WTC11 (cell line): ENCODE results near the gene PGM2L1.

Source experiments
- CREM ChIP-seq: sonication (generic); formaldehyde crosslinking; IDR thresholded peaks from 2 replicates; pipeline ENCODE4 v1.8.1; 2022; ENCODE audit warnings: mild to moderate bottlenecking, missing genetic modification reagents, moderate library complexity
- ESRRA ChIP-seq: sonication (generic); formaldehyde crosslinking; IDR thresholded peaks from 2 replicates; pipeline ENCODE4 v1.8.1; 2022; ENCODE audit warnings: mild to moderate bottlenecking, missing genetic modification reagents, borderline replicate concordance
- OVOL2 ChIP-seq: fragments of 250-450 bp; sonication (Bioruptor Pico); IDR thresholded peaks from 2 replicates; pipeline ENCODE4 v1.9.0; 2021; ENCODE audit warnings: mild to moderate bottlenecking, borderline replicate concordance
- PREB ChIP-seq: sonication (generic); formaldehyde crosslinking; IDR thresholded peaks from 2 replicates; pipeline ENCODE4 v1.8.1; 2022; ENCODE audit warnings: mild to moderate bottlenecking, missing genetic modification reagents, moderate library complexity, borderline replicate concordance
- ZNF138 ChIP-seq: sonication (generic); formaldehyde crosslinking; conservative IDR thresholded peaks from 2 replicates; pipeline ENCODE4 v1.8.1; 2022; ENCODE audit warnings: mild to moderate bottlenecking, moderate library complexity, missing genetic modification reagents
- ZNF232 ChIP-seq: sonication (generic); formaldehyde crosslinking; IDR thresholded peaks from 2 replicates; pipeline ENCODE4 v1.8.0; 2022; ENCODE audit warnings: mild to moderate bottlenecking, missing genetic modification reagents
- TF ChIP-seq, protein P1 (sequence below): fragments of 200-600 bp; IDR thresholded peaks from 2 replicates; pipeline ENCODE4 v1.8.0; 2022; ENCODE audit warnings: antibody characterized with exemption
- TF ChIP-seq, protein P2 (sequence below): sonication (generic); formaldehyde crosslinking; IDR thresholded peaks from 2 replicates; pipeline ENCODE4 v1.8.1; 2023; ENCODE audit warnings: mild to moderate bottlenecking, missing genetic modification reagents
- TF ChIP-seq, protein P3 (sequence below): sonication (generic); formaldehyde crosslinking; IDR thresholded peaks from 2 replicates; pipeline ENCODE4 v1.8.0; 2022; ENCODE audit warnings: mild to moderate bottlenecking, missing genetic modification reagents

DNA sequence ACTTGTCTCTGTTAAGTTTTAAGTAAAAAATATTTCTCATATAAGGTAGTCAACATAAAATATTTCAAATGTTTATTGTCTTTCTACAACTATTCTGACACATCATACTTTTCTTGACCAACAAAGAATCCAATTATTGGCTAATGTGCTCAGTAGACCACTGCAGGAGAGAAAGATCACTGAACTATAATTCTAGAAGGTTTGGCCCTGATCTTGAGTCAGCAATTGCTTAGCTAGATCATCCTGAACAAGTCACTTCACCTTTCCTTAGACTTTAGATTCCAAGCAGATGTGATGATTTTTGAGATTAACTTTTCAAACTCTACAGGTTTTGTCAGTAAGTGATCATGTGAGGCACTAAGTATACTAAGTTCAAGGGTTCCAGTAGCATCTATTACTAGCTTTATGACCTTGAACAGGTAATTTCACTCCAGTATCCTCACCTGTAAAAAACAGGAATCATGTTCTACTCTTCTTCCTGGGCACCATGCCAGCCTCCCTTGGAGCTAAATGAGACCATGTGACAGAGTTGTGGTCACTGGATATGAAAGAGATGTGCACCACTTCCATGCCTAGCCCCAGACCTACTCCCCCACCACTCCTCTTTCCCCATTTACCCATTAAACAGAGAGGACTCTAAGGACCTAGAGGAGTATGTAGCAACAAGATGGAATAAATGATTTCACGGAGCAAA lies 17.3 kb downstream of the PGM2L1 start:
- TF ChIP-seq ESRRA (CRISPR knock-in tag) (no peak), ZNF232 (no peak), OVOL2 (CRISPR knock-in tag) (no peak), PREB (no peak), CREM (CRISPR knock-in tag) (no peak), ZNF138 (CRISPR knock-in tag) (no peak)
- TF ChIP-seq, protein P1, sequence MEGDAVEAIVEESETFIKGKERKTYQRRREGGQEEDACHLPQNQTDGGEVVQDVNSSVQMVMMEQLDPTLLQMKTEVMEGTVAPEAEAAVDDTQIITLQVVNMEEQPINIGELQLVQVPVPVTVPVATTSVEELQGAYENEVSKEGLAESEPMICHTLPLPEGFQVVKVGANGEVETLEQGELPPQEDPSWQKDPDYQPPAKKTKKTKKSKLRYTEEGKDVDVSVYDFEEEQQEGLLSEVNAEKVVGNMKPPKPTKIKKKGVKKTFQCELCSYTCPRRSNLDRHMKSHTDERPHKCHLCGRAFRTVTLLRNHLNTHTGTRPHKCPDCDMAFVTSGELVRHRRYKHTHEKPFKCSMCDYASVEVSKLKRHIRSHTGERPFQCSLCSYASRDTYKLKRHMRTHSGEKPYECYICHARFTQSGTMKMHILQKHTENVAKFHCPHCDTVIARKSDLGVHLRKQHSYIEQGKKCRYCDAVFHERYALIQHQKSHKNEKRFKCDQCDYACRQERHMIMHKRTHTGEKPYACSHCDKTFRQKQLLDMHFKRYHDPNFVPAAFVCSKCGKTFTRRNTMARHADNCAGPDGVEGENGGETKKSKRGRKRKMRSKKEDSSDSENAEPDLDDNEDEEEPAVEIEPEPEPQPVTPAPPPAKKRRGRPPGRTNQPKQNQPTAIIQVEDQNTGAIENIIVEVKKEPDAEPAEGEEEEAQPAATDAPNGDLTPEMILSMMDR, result no peak
- TF ChIP-seq, protein P2, sequence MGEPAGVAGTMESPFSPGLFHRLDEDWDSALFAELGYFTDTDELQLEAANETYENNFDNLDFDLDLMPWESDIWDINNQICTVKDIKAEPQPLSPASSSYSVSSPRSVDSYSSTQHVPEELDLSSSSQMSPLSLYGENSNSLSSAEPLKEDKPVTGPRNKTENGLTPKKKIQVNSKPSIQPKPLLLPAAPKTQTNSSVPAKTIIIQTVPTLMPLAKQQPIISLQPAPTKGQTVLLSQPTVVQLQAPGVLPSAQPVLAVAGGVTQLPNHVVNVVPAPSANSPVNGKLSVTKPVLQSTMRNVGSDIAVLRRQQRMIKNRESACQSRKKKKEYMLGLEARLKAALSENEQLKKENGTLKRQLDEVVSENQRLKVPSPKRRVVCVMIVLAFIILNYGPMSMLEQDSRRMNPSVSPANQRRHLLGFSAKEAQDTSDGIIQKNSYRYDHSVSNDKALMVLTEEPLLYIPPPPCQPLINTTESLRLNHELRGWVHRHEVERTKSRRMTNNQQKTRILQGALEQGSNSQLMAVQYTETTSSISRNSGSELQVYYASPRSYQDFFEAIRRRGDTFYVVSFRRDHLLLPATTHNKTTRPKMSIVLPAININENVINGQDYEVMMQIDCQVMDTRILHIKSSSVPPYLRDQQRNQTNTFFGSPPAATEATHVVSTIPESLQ (CRISPR knock-in tag), result no peak
- TF ChIP-seq, protein P3, sequence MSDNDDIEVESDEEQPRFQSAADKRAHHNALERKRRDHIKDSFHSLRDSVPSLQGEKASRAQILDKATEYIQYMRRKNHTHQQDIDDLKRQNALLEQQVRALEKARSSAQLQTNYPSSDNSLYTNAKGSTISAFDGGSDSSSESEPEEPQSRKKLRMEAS (CRISPR knock-in tag), result no peak
